ENCODE measurements around the gene HMGB3.

Gene HMGB3

GRCh38 chrX:151039351-151039750, 56.2 kb downstream of the HMGB3 start:
- no peak for TF ChIP-seq POLR2AphosphoS5 (IDR thresholded peaks at IDR 0.05; ENCODE audit: low read depth, low read length)
- no peak for TF ChIP-seq SIN3A (IDR thresholded peaks at IDR 0.05; ENCODE audit: borderline replicate concordance, insufficient read depth, low read length)
- TF ChIP-seq TAF1 (IDR thresholded peaks at IDR 0.05; ENCODE audit: borderline replicate concordance, insufficient read depth, low read length): no peak
- TF ChIP-seq REST (IDR thresholded peaks at IDR 0.05; ENCODE audit: insufficient read depth in 1 of 2, low read depth in 2 of 2, low read length in 2 of 2): no peak
- no peak for TF ChIP-seq FOXP2 (optimal IDR thresholded peaks at IDR 0.05; ENCODE audit: borderline replicate concordance, extremely low read depth, extremely low read length, insufficient read depth)
